T-cell (primary cell): ENCODE measurements around the gene COPZ1. TPM values are rescaled to one million over a fixed set of nuclear protein-coding genes. Genes with fewer than 3 reads are reported as not detected.
A peak's percentile ranks its signal among the peaks of the same experiment; 100 is the strongest.

ENCODE experiments used
- ATAC-seq, 4 experiments: fragments of 200-7000 bp in 3 of 4; fragments of 150-1000 bp in 1 of 4; cut with Tn5 transposase; replicated peaks in 1 of 4; 1 replicate in 3 of 4; 2 replicates in 1 of 4; pipeline ENCODE4 v1.10.0; 2021; ENCODE audit warnings: moderate library complexity in 3 of 4, mild to moderate bottlenecking in 2 of 4, moderate number of reproducible peaks in 1 of 4
- CTCF ChIA-PET, 2 donors: fragments of 300-600 bp; sonication (Branson Sonifier 250); formaldehyde crosslinking; loops; one replicate each; lab custom pipeline; 2022; ENCODE audit warnings: antibody characterized with exemption in 2 of 2; lab: Charles Lee
- POLR2A ChIA-PET, 2 donors: fragments of 300-600 bp; sonication (Branson Sonifier 250); formaldehyde crosslinking; loops; one replicate each; lab custom pipeline; 2022; ENCODE audit warnings: antibody characterized with exemption in 2 of 2; lab: Charles Lee
- DNase-seq, 35 experiments: peaks; one replicate each; pipeline versions ENCODE4 v3.0.0 to v3.0.0-alpha.2; 2013 to 2023
- H3K27ac ChIP-seq: one replicate; pipeline ENCODE4 v1.5.1; 2013; ENCODE audit warnings: low read length
- H3K27me3 ChIP-seq, 2 experiments: replicated peaks in 1 of 2; 1 replicate in 1 of 2; 2 replicates in 1 of 2; pipeline versions ENCODE4 v1.6.1 to v1.7.0; 2013; ENCODE audit warnings: low read length in 1 of 2, mixed read lengths in 1 of 2; ENCODE audit not compliant: control insufficient read depth in 2 of 2, insufficient read depth in 2 of 2; ENCODE audit errors: extremely low read depth in 1 of 2
- H3K36me3 ChIP-seq, 2 donors: 1 replicate in 1 of 2; 2 replicates in 1 of 2; pipeline versions ENCODE4 v1.6.1 to v1.7.0; 2013; ENCODE audit warnings: low read length in 1 of 2; ENCODE audit not compliant: control insufficient read depth in 2 of 2, insufficient read depth in 1 of 2; ENCODE audit errors: extremely low read depth in 1 of 2
- H3K4me1 ChIP-seq, 2 experiments: 1 replicate in 1 of 2; 2 replicates in 1 of 2; pipeline versions ENCODE4 v1.6.1 to v1.7.0; 2013; ENCODE audit warnings: low read length in 2 of 2, mixed read lengths in 1 of 2; ENCODE audit not compliant: insufficient read depth in 2 of 2, control insufficient read depth in 1 of 2; ENCODE audit errors: extremely low read depth in 1 of 2
- H3K4me3 ChIP-seq, 2 donors: 1 replicate in 1 of 2; 2 replicates in 1 of 2; pipeline versions ENCODE4 v1.5.1 to v1.7.0; 2013; ENCODE audit warnings: mild to moderate bottlenecking in 2 of 2, low read length in 1 of 2, moderate library complexity in 1 of 2; ENCODE audit not compliant: control insufficient read depth in 1 of 2; ENCODE audit errors: extremely low read depth in 1 of 2
- H3K9me3 ChIP-seq: 2 replicates; pipeline ENCODE4 v1.7.0; 2013
- H3K27ac Mint-ChIP-seq, 2 donors: one replicate each; pipeline ENCODE4 v1.8.0; 2020 to 2021; ENCODE audit warnings: mild to moderate bottlenecking in 2 of 2, mixed read lengths in 2 of 2
- H3K27me3 Mint-ChIP-seq, 2 donors: one replicate each; pipeline ENCODE4 v1.8.0; 2021 to 2022; ENCODE audit warnings: mixed read lengths in 2 of 2
- H3K36me3 Mint-ChIP-seq: one replicate; pipeline ENCODE4 v1.8.0; 2021; ENCODE audit warnings: mixed read lengths
- H3K4me1 Mint-ChIP-seq, 3 donors: one replicate each; pipeline ENCODE4 v1.8.0; 2020 to 2022; ENCODE audit warnings: mixed read lengths in 3 of 3, mild to moderate bottlenecking in 1 of 3
- H3K4me3 Mint-ChIP-seq, 3 donors: one replicate each; pipeline ENCODE4 v1.8.0; 2020 to 2022; ENCODE audit warnings: mild to moderate bottlenecking in 3 of 3, mixed read lengths in 3 of 3, moderate library complexity in 3 of 3
- H3K9me3 Mint-ChIP-seq, 3 donors: one replicate each; pipeline ENCODE4 v1.8.0; 2020 to 2022; ENCODE audit warnings: mixed read lengths in 3 of 3
- WGBS: methylation state at CpG from one replicate; pipeline ENCODE4 v1.1.5; 2013; ENCODE audit warnings: missing lambda C conversion rate; ENCODE audit not compliant: insufficient coverage; 5-methylcytosine and 5-hydroxymethylcytosine counted together
- total RNA-seq, 35 experiments: library from RNA in 6 of 35; stranded (reverse) in 6 of 35; fragments of 120-200 nt in 1 of 35; gene quantifications; one replicate each; pipeline versions ENCODE4 v1.2.1 to v1.2.4 and lab custom pipeline; 2013 to 2026

Gene COPZ1
- total RNA-seq, 5 donors from 2014 or later (not counting 1 experiment from before 2014, with no cell fraction given) = 60.4 to 81.3 (median 74.8) TPM

DNA sequence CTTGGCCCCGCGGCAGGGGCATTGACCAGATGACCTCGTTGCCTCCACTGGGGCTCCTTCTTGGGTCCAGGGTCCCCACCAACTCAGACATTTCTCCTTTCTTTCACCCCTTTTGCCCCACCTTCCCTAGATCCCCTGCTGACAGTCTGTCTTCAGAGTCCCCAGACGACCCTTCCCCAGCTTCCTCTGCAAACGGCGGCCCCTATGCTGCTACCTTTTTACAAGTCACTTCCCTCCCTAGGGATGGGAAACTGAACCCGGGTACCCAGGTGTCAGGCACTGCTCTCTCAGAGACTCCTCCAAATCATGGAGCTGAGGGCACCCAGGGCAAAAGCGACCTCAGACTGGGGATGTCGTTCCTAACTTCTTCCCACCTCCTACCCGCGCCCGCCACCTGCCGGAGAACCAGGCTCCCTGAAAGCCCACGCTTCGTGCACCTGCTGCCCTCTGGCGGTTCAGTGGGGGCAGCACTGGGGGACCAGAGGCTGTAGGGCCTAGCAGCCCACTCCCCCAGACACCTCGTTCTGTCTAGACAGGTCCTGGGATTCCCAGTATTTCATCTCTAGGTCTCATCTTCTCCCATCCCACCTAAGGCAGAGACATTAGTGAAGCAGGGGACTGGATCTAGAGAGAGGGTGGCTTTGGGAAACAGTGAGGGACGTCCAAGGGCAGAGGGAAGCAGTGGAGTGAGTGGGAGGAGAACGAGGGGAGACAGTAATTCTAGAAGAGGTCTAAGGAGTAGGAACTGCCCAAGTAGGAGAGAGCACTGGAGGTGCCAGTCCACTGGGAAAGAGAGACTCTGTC is 54.7 kb downstream of the COPZ1 start:
- no peaks in the 10 kb centered on the region for H3K27me3 Mint-ChIP-seq
- Histone ChIP-seq H3K36me3 (no peaks in the 10 kb centered on the region), H3K4me3 (peak overlapping the region in 1 of 2 donors; percentile 25), H3K27ac (no peak overlapping the region), H3K4me1 (peaks cover 0 to 8% of the 10 kb centered on the region in 2 experiments), H3K9me3 (no peaks in the 10 kb centered on the region), H3K27me3 (no peaks in the 10 kb centered on the region)
- DNase-seq (peak; percentile 73 to 92 (median 85)), ATAC-seq (peak; percentile 94 to 98 (median 96))
- peaks cover 8 to 15% (median 10%) of the 10 kb centered on the region in 3 donors for H3K4me1 Mint-ChIP-seq
- peak overlapping the region; percentile 1 to 72 (median 64) for H3K4me3 Mint-ChIP-seq
- H3K9me3 Mint-ChIP-seq = no peaks in the 10 kb centered on the region
- POLR2A ChIA-PET = interaction anchor here in 1 of 2 donors (0.5 kb wide), 1 partner anchor 83 kb away, joined by 9 read pairs; no protein-coding TSS in a partner anchor
- peak overlapping the region in 1 of 2 donors; percentile 9 for H3K27ac Mint-ChIP-seq
- no peaks in the 10 kb centered on the region for H3K36me3 Mint-ChIP-seq
- 22% methylated on average over 14 of the region's 19 CpGs for WGBS
- CTCF ChIA-PET = interaction anchor here (0.5 to 3.1 kb wide), 29 partner anchors 9 to 633 kb away, joined by 3 to 18 read pairs (median 5); partner anchors contain the start of genes COPZ1 (in 1 of the 2) and NCKAP1L (in 1 of the 2)

DNA sequence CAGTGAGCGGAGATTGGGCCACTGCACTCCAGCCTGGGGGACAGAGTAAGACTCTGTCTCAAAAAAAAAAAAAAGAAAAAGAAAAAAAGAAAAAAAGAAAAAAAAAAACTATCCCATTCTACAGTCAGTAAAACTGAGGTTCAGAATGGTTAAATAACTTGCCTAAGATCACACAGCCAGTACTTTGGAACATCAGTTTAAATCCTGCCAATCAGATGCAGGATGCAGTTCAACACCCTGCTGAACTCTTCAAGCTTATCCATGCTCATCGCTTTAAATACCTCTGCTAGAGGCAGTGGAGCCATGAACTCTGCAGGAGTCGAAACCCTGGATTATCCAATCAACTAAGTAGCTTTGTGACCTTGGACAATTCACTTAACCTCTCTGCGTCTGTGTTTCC is 56.2 kb downstream of the COPZ1 start:
- Histone ChIP-seq H3K36me3 (no peaks in the 10 kb centered on the region), H3K9me3 (no peaks in the 10 kb centered on the region), H3K27ac (no peak overlapping the region), H3K27me3 (peaks cover 0 to 2% of the 10 kb centered on the region in 2 experiments), H3K4me3 (no peak overlapping the region), H3K4me1 (peaks cover 0 to 8% of the 10 kb centered on the region in 2 experiments)
- H3K4me3 Mint-ChIP-seq = no peak overlapping the region
- H3K4me1 Mint-ChIP-seq = peaks cover 8 to 15% (median 13%) of the 10 kb centered on the region in 3 donors
- H3K27ac Mint-ChIP-seq = no peak overlapping the region
- no peak for DNase-seq
- H3K9me3 Mint-ChIP-seq = no peaks in the 10 kb centered on the region
- WGBS = no CpG with 5 or more reads among the region's 4 CpGs
- H3K27me3 Mint-ChIP-seq = no peaks in the 10 kb centered on the region
- CTCF ChIA-PET = interaction anchor here (0.6 to 3.1 kb wide), 11 partner anchors 12 to 160 kb away, joined by 3 to 18 read pairs (median 4); partner anchors contain the start of gene NCKAP1L (in 1 of the 2)
- no peaks in the 10 kb centered on the region for H3K36me3 Mint-ChIP-seq
- POLR2A ChIA-PET = interaction anchor here (0.6 to 0.7 kb wide), 2 partner anchors 9 to 10 kb away, joined by 3 to 7 read pairs; no protein-coding TSS in a partner anchor
- no peak for ATAC-seq

DNA sequence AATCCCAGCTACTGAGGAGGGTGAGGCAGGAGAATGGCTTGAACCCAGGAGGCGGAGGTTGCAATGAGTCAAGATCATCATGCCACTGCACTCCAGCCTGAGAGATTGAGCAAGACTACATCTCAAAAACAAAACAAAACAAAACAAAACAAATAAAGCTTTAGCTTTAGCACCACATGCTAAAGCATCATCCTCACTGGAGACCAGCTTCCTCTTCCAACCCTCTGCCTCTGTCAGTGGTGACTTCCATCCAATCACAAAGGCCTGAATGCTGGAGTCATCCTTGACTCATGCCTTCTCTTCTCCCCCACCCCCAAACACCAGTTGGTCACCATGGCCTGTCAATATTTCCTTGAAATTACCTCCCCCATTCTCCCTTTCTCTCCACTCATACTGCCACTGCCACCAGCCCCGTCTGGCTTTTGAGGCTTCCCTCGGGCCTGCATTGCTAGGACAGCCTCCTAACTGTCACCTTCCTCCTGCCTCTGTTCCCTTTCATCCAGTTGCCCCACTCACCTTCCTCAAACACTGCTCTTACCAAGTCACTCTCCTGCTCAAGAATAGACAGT is 58.2 kb downstream of the COPZ1 start:
- ATAC-seq = no peak
- ChIA-PET CTCF (interaction anchor here in 1 of 2 donors (1.9 kb wide), 1 partner anchor 56 kb away, joined by 4 read pairs; no protein-coding TSS in a partner anchor), POLR2A (no interaction called here)
- Mint-ChIP-seq H3K27me3 (no peaks in the 10 kb centered on the region), H3K9me3 (no peaks in the 10 kb centered on the region), H3K4me3 (no peak overlapping the region), H3K4me1 (peaks cover 8 to 20% (median 15%) of the 10 kb centered on the region in 3 donors), H3K27ac (peak overlapping the region in 1 of 2 donors; percentile 63), H3K36me3 (no peaks in the 10 kb centered on the region)
- Histone ChIP-seq H3K27ac (no peak overlapping the region), H3K36me3 (no peaks in the 10 kb centered on the region), H3K27me3 (peaks cover 0 to 2% of the 10 kb centered on the region in 2 experiments), H3K4me3 (no peak overlapping the region), H3K4me1 (peaks cover 0 to 8% of the 10 kb centered on the region in 2 experiments), H3K9me3 (no peaks in the 10 kb centered on the region)
- no peak for DNase-seq
- WGBS = 85% methylated on average over 2 of the region's 3 CpGs

DNA sequence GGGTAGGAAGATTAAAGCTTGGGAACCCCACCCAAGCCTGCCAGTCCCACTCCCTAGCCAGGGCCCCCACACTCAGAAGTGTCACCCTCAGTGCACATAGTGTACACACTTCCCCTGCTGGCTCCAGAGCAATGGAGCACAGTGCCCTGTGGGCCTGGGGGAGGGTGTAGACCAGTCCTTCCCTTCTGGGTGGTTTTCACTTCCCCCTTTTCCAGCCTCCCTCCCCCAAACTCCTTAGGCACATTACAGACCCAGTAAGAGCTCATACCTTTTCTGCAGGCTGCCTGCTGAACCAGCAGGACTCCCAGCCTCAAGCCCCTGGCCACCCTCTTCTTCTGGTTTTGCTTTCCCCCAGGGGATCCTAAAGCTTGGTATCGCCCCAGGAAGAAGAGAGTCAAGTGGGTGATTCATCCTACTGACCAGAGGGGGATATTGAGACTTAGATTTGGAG is 59.7 kb downstream of the COPZ1 start, which contains the start of gene ZNF385A:
ZNF385A (minus strand) TSS at position 143 of the 451 bp plus-strand sequence. CDS start 219 bp downstream, outside the sequence.
- Mint-ChIP-seq H3K27ac (no peak within 1 kb of the TSS), H3K9me3 (no peaks in the 10 kb centered on the region), H3K36me3 (no peaks in the 10 kb centered on the region), H3K4me1 (peaks cover 4 to 17% (median 9%) of the 10 kb centered on the region in 3 donors), H3K4me3 (no peak within 1 kb of the TSS), H3K27me3 (no peaks in the 10 kb centered on the region)
- POLR2A ChIA-PET = no interaction called here
- Histone ChIP-seq H3K4me1 (peaks cover 0 to 3% of the 10 kb centered on the region in 2 experiments), H3K36me3 (no peaks in the 10 kb centered on the region), H3K9me3 (no peaks in the 10 kb centered on the region), H3K27ac (no peak within 1 kb of the TSS), H3K4me3 (no peak within 1 kb of the TSS), H3K27me3 (peaks cover 0 to 2% of the 10 kb centered on the region in 2 experiments)
- no peak for ATAC-seq
- CTCF ChIA-PET = interaction anchor here (0.6 to 0.8 kb wide), 2 partner anchors 55 to 87 kb away, joined by 4 to 5 read pairs; no protein-coding TSS in a partner anchor
- WGBS = no CpG with 5 or more reads among the region's 1 CpG
- peak in 1 of 35 experiments; percentile 37 for DNase-seq

GRCh38 chr12:54385251-54385914 is 60.5 kb downstream of the COPZ1 start:
- whole genome bisulfite sequencing = 70% methylated on average over 8 of the region's 10 CpGs
- H3K4me3 ChIP-seq = no peak overlapping the region
- Mint-ChIP-seq H3K4me3 (no peak overlapping the region), H3K27me3 (no peaks in the 10 kb centered on the region), H3K27ac (no peak overlapping the region), H3K9me3 (no peaks in the 10 kb centered on the region), H3K36me3 (no peaks in the 10 kb centered on the region), H3K4me1 (peaks cover 1 to 18% (median 5%) of the 10 kb centered on the region in 3 donors)
- CTCF ChIA-PET = interaction anchor here in 1 of 2 donors (0.5 kb wide), 1 partner anchor 1699 kb away, joined by 4 read pairs; no protein-coding TSS in a partner anchor
- no peak overlapping the region for H3K27ac ChIP-seq
- DNase-seq = no peak
- H3K27me3 ChIP-seq = peaks cover 0 to 2% of the 10 kb centered on the region in 2 experiments
- ATAC-seq = no peak
- peaks cover 0 to 3% of the 10 kb centered on the region in 2 experiments for H3K4me1 ChIP-seq
- no peaks in the 10 kb centered on the region for H3K36me3 ChIP-seq
- POLR2A ChIA-PET = no interaction called here
- no peaks in the 10 kb centered on the region for H3K9me3 ChIP-seq
